HS-5 (cell line): ENCODE results near the gene TMEM212.

ENCODE experiments used
- DNase-seq: peaks from one replicate; pipeline ENCODE4 v3.0.0-alpha.2; 2012; ENCODE audit warnings: low read depth

The TMEM212 gene

GRCh38 chr3:171842864-171843518, at the start of gene TMEM212:
Gene TMEM212, plus strand, starts transcription at chr3:171843349. Its CDS starts 35 bp downstream, at chr3:171843384.
- no peak for DNase-seq

GRCh38 chr3:171796625-171797264, 46.4 kb upstream of the TMEM212 start:
- no peak for DNase-seq

- no peak for DNase-seq
Observed at GRCh38 chr3:171797265-171797679, 45.9 kb upstream of the TMEM212 start.

- DNase-seq = no peak
Observed at GRCh38 chr3:171797873-171798272, 45.3 kb upstream of the TMEM212 start.

- no peak for DNase-seq
Observed at GRCh38 chr3:171799501-171799900, 43.6 kb upstream of the TMEM212 start.

GRCh38 chr3:171801738-171802589, 41.2 kb upstream of the TMEM212 start:
- peak; percentile 82 for DNase-seq

GRCh38 chr3:171802590-171802956, 40.6 kb upstream of the TMEM212 start:
- no peak for DNase-seq

GRCh38 chr3:171803044-171803443, 40.1 kb upstream of the TMEM212 start:
- DNase-seq = no peak

GRCh38 chr3:171804618-171805389, 38.3 kb upstream of the TMEM212 start:
- DNase-seq = no peak

- no peak for DNase-seq
Observed at GRCh38 chr3:171805687-171806086, 37.5 kb upstream of the TMEM212 start.

GRCh38 chr3:171806200-171807128, 36.7 kb upstream of the TMEM212 start:
- DNase-seq = peak; percentile 28

- no peak for DNase-seq
Observed at GRCh38 chr3:171807129-171807675, 35.9 kb upstream of the TMEM212 start.

- no peak for DNase-seq
Observed at GRCh38 chr3:171807806-171808205, 35.3 kb upstream of the TMEM212 start.

- DNase-seq = no peak
Observed at GRCh38 chr3:171809611-171809860, 33.6 kb upstream of the TMEM212 start.

- DNase-seq = no peak
Observed at GRCh38 chr3:171809861-171810628, 33.1 kb upstream of the TMEM212 start, which contains the start of gene PLD1. Gene PLD1, minus strand, starts transcription at chr3:171810483. Its CDS starts 72,432 bp downstream, at chr3:171738051.

GRCh38 chr3:171810629-171811294, 32.4 kb upstream of the TMEM212 start:
- DNase-seq = no peak

GRCh38 chr3:171811295-171811912, 31.7 kb upstream of the TMEM212 start:
- DNase-seq = peak; percentile 97

GRCh38 chr3:171811913-171812335, 31.2 kb upstream of the TMEM212 start:
- no peak for DNase-seq

GRCh38 chr3:171812811-171813210, 30.3 kb upstream of the TMEM212 start:
- DNase-seq = no peak
